Astrocyte of the spinal cord (primary cell): Measurements from ENCODE around the gene NUP214.

Experiments
- DNase-seq: peaks from one replicate; pipeline ENCODE4 v3.0.0; 2011; ENCODE audit warnings: low read depth, low spot score
- H3K4me3 ChIP-seq: 2 replicates; pipeline ENCODE4 v1.5.1; 2011; ENCODE audit warnings: low read depth, mild to moderate bottlenecking, low read length, moderate library complexity
- in situ Hi-C: cut with HindIII; loops from 2 replicates; pipeline ENCODE4 v1.10.0; 2017; ENCODE audit warnings: low sequenced_read_pairs
- TF ChIP-seq, protein P1 (sequence below): IDR thresholded peaks from 2 replicates; pipeline ENCODE4 v1.5.1; 2012; ENCODE audit warnings: low read depth, mild to moderate bottlenecking, low read length, inconsistent platforms

The NUP214 gene

DNA sequence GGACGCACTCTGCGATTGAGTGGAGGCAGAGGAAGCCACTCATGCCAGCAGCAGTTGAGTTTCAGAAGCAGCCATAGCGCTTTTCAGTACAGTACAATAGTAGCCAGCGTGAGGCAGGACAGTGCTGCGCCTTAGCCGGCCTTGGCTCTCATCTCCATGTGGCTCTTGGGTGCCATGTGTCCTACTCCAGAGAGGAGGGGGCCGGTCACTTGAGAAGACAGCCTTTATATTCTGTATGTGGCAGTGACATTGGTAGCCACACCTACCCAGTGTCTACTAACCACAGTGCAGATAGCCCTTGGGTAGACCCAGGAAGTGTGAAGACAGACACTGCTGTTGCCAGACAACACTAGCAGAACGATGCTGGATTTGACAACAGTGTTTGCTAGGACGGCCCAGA is 108.6 kb downstream of the NUP214 start:
- no peak for DNase-seq
- in situ Hi-C loops: no loop called here
- TF ChIP-seq, protein P1, sequence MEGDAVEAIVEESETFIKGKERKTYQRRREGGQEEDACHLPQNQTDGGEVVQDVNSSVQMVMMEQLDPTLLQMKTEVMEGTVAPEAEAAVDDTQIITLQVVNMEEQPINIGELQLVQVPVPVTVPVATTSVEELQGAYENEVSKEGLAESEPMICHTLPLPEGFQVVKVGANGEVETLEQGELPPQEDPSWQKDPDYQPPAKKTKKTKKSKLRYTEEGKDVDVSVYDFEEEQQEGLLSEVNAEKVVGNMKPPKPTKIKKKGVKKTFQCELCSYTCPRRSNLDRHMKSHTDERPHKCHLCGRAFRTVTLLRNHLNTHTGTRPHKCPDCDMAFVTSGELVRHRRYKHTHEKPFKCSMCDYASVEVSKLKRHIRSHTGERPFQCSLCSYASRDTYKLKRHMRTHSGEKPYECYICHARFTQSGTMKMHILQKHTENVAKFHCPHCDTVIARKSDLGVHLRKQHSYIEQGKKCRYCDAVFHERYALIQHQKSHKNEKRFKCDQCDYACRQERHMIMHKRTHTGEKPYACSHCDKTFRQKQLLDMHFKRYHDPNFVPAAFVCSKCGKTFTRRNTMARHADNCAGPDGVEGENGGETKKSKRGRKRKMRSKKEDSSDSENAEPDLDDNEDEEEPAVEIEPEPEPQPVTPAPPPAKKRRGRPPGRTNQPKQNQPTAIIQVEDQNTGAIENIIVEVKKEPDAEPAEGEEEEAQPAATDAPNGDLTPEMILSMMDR: no peak
- no peak overlapping the region for H3K4me3 ChIP-seq

DNA sequence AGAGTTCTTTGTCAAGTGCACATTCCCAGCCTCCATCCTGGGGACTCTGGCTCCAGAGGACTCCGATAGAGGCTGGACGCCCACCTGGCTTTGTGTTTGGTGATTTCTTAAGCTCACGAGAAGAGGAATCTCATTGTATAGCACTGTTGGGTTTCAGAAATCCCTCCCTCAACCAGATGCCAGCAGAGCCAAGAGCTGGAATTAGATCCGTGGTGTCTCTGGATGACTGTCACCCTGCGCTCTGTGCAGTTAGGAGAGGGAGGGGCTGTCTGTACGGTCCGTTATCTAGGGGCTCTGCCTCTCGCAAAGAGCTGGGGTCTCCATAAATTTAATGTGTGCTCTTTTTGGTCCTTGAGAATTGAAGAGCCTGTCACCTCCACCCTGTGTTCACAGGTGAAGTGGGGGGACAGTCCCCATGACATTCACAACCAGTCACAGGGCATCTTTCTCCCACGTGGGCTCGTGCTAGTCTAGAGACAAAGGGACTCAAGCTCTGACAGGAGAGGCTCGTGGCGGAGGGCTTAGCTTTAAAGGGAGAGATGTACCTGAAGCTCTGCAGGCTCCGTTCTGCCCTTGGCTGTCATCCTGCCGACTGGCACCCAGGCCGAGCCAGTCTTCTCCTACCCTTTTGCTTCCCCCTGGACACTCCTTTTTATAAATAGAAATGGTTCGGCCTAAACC is 109.6 kb downstream of the NUP214 start:
- TF ChIP-seq, protein P1: no peak
- DNase-seq: no peak
- in situ Hi-C loops: no loop called here
- H3K4me3 ChIP-seq: no peak overlapping the region

DNA sequence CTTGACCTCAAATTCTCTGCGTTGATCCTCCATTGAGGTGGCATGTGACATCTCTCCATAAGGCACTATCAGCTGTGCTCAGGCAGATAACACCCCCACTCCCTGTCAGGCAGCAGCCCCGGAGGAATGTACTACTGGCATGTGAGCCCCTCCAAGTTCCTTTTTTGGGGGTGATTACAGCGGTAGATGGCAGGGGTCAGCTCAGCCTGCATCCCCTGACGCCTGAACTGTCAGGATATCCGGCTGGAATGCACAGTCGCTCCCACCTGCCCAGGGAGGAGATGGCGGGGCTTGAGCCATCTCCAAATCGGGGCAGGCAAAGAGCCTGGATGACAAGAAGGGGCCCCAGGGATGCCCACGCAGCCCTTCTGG is 110.1 kb downstream of the NUP214 start:
- no peak overlapping the region for H3K4me3 ChIP-seq
- in situ Hi-C loops: no loop called here
- no peak for DNase-seq
- TF ChIP-seq, protein P1: no peak

DNA sequence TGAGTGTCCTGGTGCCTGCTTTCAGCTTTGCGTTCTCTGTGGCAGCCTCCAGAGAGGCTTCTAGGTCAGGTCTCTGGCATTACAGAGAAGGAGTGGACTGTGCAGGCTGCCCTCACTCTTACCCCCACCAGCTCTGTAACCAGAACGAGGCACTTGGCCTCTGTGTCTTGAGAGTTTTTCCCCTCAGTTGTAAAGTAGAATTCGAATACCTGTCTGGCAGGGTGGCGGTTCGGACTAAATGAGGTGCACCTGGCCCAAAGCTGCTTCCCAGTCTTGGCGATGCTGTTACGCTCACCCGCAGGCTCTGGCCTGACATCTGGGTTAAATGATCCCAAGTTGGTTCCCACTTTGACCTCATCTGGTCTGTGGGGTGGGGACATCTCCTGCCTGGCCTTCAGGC is 110.8 kb downstream of the NUP214 start:
- DNase-seq: no peak
- TF ChIP-seq, protein P1: no peak
- in situ Hi-C loops: no loop called here
- no peak overlapping the region for H3K4me3 ChIP-seq

DNA sequence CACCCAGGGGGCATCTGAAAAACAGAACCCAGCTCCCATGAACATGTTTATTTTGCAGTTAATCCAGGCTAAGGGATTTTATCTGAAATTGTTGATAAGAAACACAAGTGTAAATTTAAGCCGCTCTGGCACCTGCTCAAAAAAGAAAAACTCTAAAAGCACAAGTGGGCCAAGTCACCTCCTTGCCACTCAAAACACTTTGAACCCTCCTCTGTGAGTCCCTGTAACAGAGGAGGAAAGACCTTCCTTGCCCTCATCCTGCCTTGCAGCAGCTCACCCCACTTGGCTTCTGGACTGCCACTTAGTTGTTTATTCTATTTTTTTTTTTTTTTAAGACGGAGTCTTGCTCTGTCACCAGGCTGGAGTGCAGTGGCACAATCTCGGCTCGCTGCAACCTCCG is 111.4 kb downstream of the NUP214 start:
- TF ChIP-seq, protein P1: no peak
- no peak for DNase-seq
- in situ Hi-C loops: no loop called here
- H3K4me3 ChIP-seq: no peak overlapping the region

DNA sequence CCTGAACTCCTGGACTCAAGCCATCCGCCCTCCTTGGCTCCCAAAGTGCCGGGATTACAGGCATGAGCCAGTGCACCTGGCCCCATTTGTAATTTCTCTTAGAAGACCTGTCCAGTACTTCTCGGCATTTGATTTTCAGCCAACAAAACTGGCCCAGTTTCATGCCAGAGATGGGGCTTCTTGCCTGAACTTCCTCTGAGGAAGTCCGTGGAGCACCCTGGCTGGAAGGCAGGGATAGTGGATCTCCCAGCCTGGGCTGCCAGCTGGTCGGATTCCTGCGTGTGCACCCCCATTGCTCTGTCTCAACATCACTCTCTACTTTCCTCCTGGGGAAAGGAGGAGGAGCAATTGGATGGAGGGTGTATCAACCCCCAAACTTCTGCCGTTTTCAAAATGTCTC is 111.9 kb downstream of the NUP214 start:
- TF ChIP-seq, protein P1: no peak
- no peak overlapping the region for H3K4me3 ChIP-seq
- in situ Hi-C loops: no loop called here
- no peak for DNase-seq
